Measurements from ENCODE around the gene CCDC51. TPM values are rescaled to one million over a fixed set of nuclear protein-coding genes. Genes with fewer than 3 reads are reported as not detected.

CCDC51 gene
- total and polyA plus RNA-seq, 2 of the 13 experiments (the other 11 are each of a cell fraction or from before 2014, with no cell fraction given) = 18.1 to 29.4 TPM

DNA sequence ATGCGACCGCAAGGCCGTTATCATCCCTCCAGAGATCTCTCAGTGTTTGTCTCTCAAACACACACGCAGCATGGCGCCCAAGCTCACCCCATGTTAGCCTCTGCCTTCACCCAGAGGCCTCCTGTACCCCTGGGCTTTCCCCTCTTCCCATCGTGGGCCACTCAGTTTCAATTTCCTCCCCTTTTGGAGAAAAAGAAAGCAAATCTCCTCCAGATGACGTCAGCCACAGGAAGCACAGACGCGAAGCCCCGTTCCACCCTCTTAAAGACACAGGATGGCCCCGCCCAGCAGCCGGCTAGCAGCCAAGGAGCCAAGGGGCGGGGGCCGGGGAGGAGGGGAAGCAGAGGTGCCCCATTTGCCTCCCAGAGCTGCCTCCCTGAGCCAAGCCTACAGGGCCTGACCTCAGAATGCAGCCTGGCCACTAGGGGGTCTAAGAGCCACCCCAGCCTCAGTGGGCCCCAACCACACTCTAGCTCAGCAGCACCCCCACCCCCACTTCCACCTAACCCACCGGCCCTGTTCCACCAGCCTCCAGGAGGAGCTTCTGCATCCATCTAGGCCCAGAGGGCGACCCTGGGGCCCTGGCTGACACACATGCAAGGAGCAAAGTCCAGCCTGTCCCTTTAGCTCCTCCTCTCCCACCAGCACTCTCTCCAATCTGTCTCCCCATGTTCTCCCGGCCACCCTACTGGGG is 33.2 kb upstream of the CCDC51 start (continued):
- TF ChIP-seq SRSF4 (IDR thresholded peaks at IDR 0.05; ENCODE audit: low read depth, low read length, poor library complexity, severe bottlenecking) = no peak
- TF ChIP-seq, protein P1, sequence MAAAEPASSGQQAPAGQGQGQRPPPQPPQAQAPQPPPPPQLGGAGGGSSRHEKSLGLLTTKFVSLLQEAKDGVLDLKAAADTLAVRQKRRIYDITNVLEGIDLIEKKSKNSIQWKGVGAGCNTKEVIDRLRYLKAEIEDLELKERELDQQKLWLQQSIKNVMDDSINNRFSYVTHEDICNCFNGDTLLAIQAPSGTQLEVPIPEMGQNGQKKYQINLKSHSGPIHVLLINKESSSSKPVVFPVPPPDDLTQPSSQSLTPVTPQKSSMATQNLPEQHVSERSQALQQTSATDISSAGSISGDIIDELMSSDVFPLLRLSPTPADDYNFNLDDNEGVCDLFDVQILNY (CRISPR knock-in tag; conservative IDR thresholded peaks at IDR 0.05) = 0 out of 2 replicates have a peak, but pooled peaks have one; percentile 8
- TF ChIP-seq HOXA7 (CRISPR knock-in tag; IDR thresholded peaks at IDR 0.05) = no peak
- TF ChIP-seq ZNF234 (CRISPR knock-in tag; conservative IDR thresholded peaks at IDR 0.05) = no peak
- 0 out of 2 replicates have a peak, but pooled peaks have one; percentile 19 for TF ChIP-seq SIX4 (CRISPR knock-in tag; IDR thresholded peaks at IDR 0.05)
- peak; percentile 2; the same call in 1 of the 2 replicates for TF ChIP-seq TBX3 (IDR thresholded peaks at IDR 0.05; ENCODE audit: borderline replicate concordance)
- TF ChIP-seq ZNF780A (CRISPR knock-in tag; IDR thresholded peaks at IDR 0.05) = no peak
- 0 out of 2 replicates have a peak, but pooled peaks have one; percentile 18 for TF ChIP-seq ZNF816 (CRISPR knock-in tag; IDR thresholded peaks at IDR 0.05; ENCODE audit: borderline replicate concordance)
- TF ChIP-seq NR2C2 (CRISPR knock-in tag; IDR thresholded peaks at IDR 0.05; ENCODE audit: borderline replicate concordance) = no peak; the same call in 1 of the 2 replicates
- no peak for TF ChIP-seq RAD51 (IDR thresholded peaks at IDR 0.05; ENCODE audit: borderline replicate concordance)
- TF ChIP-seq ZNF326 (CRISPR knock-in tag; IDR thresholded peaks at IDR 0.05; ENCODE audit: borderline replicate concordance) = no peak
- TF ChIP-seq FOXA3 (CRISPR knock-in tag; IDR thresholded peaks at IDR 0.05) = 0 out of 2 replicates have a peak, but pooled peaks have one; percentile 61
- TF ChIP-seq ZNF883 (CRISPR knock-in tag; IDR thresholded peaks at IDR 0.05; ENCODE audit: not compliant biosample characterization) = no peak
- no peak for TF ChIP-seq SMAD9 (CRISPR knock-in tag; IDR thresholded peaks at IDR 0.05)
- TF ChIP-seq ZNF10 (CRISPR knock-in tag; IDR thresholded peaks at IDR 0.05; ENCODE audit: borderline replicate concordance, low read depth) = no peak
- TF ChIP-seq ATAD3A (CRISPR knock-in tag; IDR thresholded peaks at IDR 0.05) = no peak
- TF ChIP-seq, protein P2, sequence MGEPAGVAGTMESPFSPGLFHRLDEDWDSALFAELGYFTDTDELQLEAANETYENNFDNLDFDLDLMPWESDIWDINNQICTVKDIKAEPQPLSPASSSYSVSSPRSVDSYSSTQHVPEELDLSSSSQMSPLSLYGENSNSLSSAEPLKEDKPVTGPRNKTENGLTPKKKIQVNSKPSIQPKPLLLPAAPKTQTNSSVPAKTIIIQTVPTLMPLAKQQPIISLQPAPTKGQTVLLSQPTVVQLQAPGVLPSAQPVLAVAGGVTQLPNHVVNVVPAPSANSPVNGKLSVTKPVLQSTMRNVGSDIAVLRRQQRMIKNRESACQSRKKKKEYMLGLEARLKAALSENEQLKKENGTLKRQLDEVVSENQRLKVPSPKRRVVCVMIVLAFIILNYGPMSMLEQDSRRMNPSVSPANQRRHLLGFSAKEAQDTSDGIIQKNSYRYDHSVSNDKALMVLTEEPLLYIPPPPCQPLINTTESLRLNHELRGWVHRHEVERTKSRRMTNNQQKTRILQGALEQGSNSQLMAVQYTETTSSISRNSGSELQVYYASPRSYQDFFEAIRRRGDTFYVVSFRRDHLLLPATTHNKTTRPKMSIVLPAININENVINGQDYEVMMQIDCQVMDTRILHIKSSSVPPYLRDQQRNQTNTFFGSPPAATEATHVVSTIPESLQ (CRISPR knock-in tag; conservative IDR thresholded peaks at IDR 0.05) = 0 out of 2 replicates have a peak, but pooled peaks have one; percentile 55
- TF ChIP-seq, protein P3, sequence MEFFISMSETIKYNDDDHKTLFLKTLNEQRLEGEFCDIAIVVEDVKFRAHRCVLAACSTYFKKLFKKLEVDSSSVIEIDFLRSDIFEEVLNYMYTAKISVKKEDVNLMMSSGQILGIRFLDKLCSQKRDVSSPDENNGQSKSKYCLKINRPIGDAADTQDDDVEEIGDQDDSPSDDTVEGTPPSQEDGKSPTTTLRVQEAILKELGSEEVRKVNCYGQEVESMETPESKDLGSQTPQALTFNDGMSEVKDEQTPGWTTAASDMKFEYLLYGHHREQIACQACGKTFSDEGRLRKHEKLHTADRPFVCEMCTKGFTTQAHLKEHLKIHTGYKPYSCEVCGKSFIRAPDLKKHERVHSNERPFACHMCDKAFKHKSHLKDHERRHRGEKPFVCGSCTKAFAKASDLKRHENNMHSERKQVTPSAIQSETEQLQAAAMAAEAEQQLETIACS (CRISPR knock-in tag; IDR thresholded peaks at IDR 0.05) = no peak
- no peak for TF ChIP-seq MAFF (IDR thresholded peaks at IDR 0.05; ENCODE audit: low read depth, low read length)
- TF ChIP-seq IKZF1 (IDR thresholded peaks at IDR 0.05) = no peak
- TF ChIP-seq PRPF4 (IDR thresholded peaks at IDR 0.05; ENCODE audit: low read depth, low read length, poor library complexity, severe bottlenecking) = no peak
- TF ChIP-seq NFYC (CRISPR knock-in tag; IDR thresholded peaks at IDR 0.05) = peak; percentile 37; the same call in 1 of the 2 replicates
- peak; percentile 41 for TF ChIP-seq PTBP1 (IDR thresholded peaks at IDR 0.05; ENCODE audit: low read depth, low read length, poor library complexity, severe bottlenecking)
- TF ChIP-seq POGZ (CRISPR knock-in tag; IDR thresholded peaks at IDR 0.05) = peak; percentile 70; the same call in 1 of the 2 replicates
- TF ChIP-seq PAX8 (CRISPR knock-in tag; IDR thresholded peaks at IDR 0.05; ENCODE audit: borderline replicate concordance) = no peak
- TF ChIP-seq ZNF878 (CRISPR knock-in tag; IDR thresholded peaks at IDR 0.05) = peak; percentile 45; the same call in 1 of the 2 replicates

All from HepG2 (cell line).